ENCODE results near the gene POU4F3.

Gene POU4F3

GRCh38 chr5:146339715-146340259 lies 1.1 kb downstream of the POU4F3 start:
- no peak for DNase-seq (ENCODE audit: low read depth in 3 of 3)

GRCh38 chr5:146340260-146341081 lies 1.8 kb downstream of the POU4F3 start:
- DNase-seq (ENCODE audit: low read depth in 3 of 3): peak in 1 of 3 experiments; percentile 32

- DNase-seq (ENCODE audit: low read depth in 3 of 3): no peak
Observed at GRCh38 chr5:146341854-146342253, 3.2 kb downstream of the POU4F3 start.

DNA sequence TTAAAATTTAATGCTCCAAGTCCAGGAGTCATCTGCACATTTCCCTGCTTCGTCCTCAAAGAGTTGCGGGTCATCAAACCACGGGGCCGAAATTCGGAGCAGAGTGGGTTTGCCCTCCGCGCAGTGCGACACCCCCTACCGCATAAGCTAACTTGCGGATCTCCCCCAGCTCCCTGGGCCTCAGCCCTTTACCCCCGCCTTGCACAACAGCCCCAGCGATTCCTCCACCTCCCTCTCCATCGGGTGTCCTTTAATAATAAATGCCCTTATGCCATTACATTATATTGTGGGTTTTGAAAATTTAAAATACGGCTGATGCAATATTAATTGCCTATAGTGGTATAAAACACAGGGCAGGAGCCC lies 3.9 kb downstream of the POU4F3 start:
- DNase-seq (ENCODE audit: low read depth in 3 of 3): no peak

- DNase-seq (ENCODE audit: low read depth in 3 of 3): no peak
Observed at GRCh38 chr5:146342882-146343865, 4.5 kb downstream of the POU4F3 start.

DNA sequence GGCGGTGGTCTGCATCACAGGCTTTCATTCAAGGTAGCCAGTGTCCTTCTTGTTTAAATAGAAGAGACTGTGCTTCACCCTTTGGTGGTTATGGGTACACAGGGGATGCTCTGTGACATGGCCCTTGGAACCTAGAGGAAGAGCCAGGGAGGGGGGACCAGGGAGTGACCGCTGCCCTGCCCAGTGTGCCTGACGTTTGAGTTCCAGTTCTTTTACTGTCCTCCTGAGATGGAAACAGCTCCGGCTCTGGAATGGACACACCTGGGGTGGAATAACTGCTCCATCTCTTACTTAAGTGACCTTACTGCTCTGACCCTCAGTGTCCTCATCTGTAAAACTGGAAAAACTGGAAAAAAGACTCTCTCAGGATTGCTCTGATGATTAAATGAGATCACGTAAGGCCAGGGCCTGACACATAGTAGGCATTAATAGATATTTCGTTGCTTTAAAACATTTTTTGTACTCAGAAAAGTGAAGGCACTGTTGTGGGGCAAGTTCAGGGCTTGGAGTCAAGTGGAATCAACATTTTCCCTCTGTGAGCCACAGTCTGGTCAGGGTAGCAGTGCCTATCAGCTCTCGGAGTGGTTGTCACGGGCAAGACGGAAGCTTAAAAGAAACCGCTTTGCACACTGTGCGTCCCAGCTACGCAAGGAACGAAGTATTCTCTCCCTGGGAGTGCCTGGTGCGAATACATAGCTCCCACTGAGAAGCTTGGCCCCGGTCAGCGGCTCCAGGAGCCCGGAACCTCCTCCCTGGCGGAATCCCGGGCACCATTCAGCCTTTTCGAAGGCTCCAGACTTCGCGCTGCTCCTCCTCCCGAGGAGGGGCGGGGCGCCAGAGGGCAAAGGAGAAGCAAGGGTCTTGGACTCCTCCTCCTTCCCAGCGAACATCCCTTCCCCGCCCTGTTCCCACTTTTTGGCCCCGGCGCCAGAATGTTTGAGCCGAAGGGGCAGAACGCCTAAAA lies 5.8 kb downstream of the POU4F3 start:
- DNase-seq (ENCODE audit: low read depth in 3 of 3): no peak

GRCh38 chr5:146345240-146345577 lies 6.6 kb downstream of the POU4F3 start:
- no peak for DNase-seq (ENCODE audit: low read depth in 3 of 3)

DNA sequence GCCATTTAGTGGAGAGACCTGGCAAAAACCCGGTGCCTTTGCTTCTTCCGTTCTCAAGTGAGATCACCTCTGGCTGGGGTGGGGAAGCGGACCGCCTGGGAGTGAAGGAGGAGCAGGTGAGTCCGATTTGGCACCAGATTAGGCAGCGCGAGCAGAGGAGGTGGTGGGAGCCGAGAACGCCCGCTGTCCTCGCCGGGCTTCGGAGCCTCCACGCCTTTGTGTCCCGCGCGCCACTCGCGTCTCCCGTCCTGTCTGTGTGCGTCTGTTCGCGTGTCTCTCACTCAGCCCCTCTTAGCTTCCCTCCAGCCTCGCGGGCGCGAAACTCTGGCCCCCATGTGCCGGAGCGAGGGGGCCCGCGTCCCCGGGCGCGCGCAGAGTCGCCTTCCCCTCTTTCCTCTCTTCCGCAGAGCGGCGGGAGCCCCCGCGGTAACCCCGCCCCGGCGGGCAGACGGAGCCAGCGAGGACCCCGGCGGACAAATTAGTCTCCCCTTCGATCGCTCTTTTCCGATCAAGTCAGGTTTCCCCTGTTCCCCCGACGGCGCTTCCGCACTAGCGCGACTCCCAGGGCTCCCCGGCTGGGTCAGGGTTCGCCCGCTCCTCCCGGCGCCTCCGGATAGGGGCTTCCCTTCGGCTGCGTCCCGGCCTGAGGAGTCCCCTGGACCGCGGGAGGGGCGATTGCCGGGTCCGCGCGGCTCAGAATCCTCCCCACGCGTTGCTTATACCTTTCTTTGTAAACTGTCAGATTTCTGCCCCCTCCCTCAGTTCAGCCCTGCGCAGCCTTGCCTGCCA lies 7.1 kb downstream of the POU4F3 start:
- no peak for DNase-seq (ENCODE audit: low read depth in 3 of 3)

GRCh38 chr5:146357126-146357525 lies 18.5 kb downstream of the POU4F3 start:
- DNase-seq (ENCODE audit: low read depth in 3 of 3): no peak

DNA sequence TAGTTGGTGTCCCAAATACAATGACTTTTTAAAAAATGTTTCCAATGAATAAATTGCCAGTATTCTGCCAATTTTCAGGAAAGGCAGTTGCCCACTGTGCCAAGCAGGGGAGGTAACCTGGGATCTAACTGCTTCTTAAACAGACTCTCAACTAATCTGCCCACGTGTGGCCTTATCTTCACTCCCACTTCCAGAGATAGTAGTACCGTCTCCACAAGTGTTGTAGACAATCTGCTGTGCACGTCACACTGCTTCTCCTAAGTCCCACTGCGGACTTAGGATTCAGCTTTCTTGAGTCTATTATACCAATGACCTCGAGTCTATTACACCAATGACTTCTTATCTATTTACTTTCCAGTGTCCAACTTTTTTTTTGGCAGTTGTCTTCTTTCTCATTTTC lies 21.2 kb downstream of the POU4F3 start:
- DNase-seq (ENCODE audit: low read depth in 3 of 3): no peak

- no peak for DNase-seq (ENCODE audit: low read depth in 3 of 3)
Observed at GRCh38 chr5:146363161-146363874, 24.7 kb downstream of the POU4F3 start.

DNA sequence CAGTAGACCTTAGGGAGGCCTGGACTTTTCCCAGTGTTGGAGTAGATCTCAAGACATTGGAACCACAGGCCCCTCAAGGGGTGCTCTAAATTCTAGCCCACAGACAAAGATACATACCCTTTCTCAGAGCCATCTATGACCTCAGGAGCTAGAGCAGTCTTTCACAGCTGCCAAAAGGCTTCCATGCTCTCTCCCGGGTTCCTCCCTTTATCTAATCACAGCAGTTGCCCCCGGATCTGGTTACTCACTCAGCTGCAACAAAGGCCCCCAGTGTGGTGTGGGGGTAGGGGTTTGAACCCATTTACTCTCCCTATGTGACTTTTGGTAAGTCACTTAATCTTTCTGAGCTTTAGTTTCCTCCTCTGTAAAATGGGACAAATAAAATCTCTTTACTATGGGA lies 27.0 kb downstream of the POU4F3 start:
- DNase-seq (ENCODE audit: low read depth in 3 of 3): no peak

GRCh38 chr5:146366904-146367303 lies 28.3 kb downstream of the POU4F3 start:
- DNase-seq (ENCODE audit: low read depth in 3 of 3): no peak

DNA sequence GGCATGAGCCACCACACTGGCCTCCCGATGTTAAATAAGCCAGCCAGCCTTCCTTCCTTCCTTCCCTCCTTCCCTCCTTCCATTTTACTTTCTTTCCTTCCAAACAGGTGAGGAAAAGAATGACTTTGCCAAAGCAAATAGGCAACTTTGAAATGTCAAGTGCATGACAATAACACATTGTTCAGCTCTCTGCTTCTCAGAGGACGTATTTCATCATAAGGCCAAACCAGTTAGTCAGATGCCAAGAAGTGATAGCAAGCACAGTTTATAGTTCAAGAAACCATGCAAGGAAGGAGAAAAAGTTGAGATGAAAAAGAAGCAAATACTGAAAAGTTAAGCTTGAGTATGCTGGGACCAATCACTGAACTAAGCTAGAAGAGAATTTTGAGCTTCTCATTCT lies 29.5 kb downstream of the POU4F3 start:
- no peak for DNase-seq (ENCODE audit: low read depth in 3 of 3)

DNA sequence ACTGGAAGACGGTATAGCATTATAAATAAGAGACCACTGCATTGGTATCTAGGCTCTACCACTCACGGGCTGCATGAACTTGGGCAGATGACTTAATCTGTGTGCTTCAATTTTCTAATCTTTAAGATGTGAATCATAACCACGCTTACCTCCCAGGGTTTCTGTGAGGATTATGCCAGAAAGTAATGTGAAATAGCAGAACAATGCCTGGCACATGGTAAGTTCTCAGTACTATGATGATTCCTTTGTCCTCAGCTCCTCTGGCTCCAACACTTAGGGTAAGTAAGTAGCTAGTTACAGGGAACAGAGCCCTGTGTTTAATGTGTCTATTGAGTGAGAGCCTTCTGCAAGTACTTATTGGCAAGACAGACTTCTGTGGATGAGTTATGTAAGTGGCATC lies 31.1 kb downstream of the POU4F3 start:
- no peak for DNase-seq (ENCODE audit: low read depth in 3 of 3)

DNA sequence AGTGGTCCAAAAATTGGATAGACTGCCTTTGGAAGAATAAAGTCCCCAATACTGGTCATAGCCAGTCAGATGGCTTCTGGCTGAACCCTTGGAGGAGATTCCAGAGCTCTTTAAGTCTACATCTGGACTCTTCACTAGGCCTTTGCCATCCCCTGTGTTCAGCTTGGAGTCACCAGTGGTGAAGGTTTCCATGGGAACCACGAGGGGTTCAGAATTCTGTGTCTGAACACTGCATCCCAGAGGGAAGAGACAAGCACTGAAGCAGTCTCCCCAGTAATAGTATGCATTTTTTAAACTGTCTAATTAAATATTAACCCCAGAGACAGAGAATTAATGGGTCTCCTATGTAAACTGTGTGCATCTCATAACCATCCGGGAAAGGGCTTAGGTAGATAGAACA lies 38.2 kb downstream of the POU4F3 start:
- no peak for DNase-seq (ENCODE audit: low read depth in 3 of 3)

GRCh38 chr5:146378986-146379385 lies 40.3 kb downstream of the POU4F3 start:
- DNase-seq (ENCODE audit: low read depth in 3 of 3): no peak

DNA sequence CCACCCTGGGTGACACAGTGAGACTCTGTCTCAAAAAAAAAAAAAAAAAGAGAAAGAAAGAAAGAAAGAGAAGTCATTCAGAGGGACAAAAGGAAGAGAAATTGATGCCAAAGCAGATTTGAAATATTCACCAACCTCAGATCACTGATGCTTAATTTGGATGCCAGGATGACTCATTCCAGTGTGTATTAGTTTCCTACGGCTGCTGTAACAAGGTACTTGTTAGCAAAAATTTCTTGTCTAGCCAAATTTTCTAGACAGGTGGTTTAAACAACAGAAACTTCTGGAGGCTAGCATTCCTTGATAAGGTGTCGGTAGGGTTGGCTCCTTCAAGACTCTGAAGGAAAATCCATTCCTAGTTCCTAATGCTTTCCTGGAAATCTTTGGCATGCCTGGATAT lies 42.1 kb downstream of the POU4F3 start:
- no peak for DNase-seq (ENCODE audit: low read depth in 3 of 3)

GRCh38 chr5:146388386-146388785 lies 49.7 kb downstream of the POU4F3 start:
- DNase-seq (ENCODE audit: low read depth in 3 of 3): no peak

DNA sequence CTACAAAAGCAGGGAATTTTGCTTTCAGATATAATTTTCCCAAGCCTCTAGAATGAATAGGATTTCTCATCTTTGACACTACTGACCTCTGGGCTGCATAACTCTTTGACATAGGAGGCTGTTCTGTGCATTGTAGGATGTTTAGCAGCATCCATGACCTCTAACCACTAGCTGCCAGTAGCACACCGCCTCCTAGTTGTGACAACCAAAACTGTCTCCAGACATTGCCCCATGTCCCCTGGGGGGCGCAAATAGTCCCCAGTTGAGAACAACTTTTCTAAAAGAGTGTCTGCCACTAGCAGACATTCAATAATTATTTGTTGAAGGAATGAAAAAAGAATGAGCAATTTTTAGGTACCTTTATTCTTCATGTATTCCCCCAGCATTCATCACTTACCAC lies 51.8 kb downstream of the POU4F3 start:
- DNase-seq (ENCODE audit: low read depth in 3 of 3): no peak

Measured in stimulated activated CD4-positive, alpha-beta T cell treated with anti-CD3 and anti-CD28 coated beads, TNF-alpha, amount 100 ng/mL, for 24 hours (primary cell).